Measurements from ENCODE around the gene CACFD1.

The CACFD1 gene

DNA sequence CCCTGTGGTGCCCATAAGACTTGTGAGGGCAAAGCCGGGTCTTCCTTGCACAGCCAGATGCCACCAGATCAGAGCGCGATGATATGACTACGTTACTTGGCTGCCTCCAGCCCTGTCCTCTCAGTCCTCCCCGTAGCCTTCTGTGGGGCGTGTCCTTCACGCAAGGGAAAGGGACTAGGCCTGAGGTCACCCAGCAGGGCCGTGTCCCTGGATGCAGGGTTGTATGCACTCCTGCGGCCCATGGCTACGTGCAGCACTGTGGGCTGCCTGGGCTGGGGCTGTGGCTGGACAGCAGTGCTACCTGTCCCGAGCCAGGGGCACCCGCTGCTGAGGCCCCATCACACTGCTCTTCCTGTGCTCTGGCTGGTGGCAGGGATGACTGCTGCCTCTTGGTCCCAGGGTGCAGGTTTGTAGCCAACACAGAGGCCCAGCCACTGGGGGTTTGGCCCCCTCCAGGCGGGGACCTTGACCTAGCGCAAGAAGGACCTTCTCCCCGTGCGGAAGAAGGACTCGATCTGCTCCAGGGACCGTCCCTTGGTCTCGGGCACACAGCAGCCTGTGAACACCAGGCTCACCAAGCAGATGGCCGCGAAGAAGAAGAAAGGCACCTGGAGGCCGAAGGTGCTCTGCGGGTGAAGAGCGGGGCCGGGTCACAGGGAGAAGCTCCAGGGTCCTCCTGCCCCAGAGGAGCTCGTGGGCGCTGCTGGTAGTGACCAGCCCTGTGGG lies 11.9 kb downstream of the CACFD1 start:
- H3K4me3 ChIP-seq (ENCODE audit: low read length), result no peak overlapping the region
- TF ChIP-seq, protein P1, sequence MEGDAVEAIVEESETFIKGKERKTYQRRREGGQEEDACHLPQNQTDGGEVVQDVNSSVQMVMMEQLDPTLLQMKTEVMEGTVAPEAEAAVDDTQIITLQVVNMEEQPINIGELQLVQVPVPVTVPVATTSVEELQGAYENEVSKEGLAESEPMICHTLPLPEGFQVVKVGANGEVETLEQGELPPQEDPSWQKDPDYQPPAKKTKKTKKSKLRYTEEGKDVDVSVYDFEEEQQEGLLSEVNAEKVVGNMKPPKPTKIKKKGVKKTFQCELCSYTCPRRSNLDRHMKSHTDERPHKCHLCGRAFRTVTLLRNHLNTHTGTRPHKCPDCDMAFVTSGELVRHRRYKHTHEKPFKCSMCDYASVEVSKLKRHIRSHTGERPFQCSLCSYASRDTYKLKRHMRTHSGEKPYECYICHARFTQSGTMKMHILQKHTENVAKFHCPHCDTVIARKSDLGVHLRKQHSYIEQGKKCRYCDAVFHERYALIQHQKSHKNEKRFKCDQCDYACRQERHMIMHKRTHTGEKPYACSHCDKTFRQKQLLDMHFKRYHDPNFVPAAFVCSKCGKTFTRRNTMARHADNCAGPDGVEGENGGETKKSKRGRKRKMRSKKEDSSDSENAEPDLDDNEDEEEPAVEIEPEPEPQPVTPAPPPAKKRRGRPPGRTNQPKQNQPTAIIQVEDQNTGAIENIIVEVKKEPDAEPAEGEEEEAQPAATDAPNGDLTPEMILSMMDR (IDR thresholded peaks at IDR 0.05; ENCODE audit: insufficient read depth, low read depth, low read length, missing control alignments), result no peak
- DNase-seq (ENCODE audit: low read depth), result no peak

DNA sequence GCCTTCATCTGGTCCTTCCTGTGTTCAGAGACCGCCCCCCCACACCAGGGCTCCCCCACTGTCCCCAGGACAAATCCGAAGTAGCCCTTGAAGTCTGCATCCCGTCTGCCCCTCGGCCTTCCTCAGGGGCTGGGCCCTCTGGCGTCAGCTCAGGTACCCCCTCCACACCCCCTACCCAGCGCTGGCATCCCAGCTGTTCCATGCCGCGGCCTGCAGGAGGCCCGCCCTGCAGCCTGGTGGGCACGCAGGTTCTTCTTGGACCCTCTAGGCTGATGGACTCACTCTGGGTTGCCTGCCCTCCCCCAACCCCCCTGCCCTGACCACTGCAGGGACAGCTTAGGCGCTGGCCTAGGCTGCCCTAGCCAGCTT lies 12.5 kb downstream of the CACFD1 start:
- H3K4me3 ChIP-seq (ENCODE audit: low read length), result no peak overlapping the region
- TF ChIP-seq, protein P1 (IDR thresholded peaks at IDR 0.05; ENCODE audit: insufficient read depth, low read depth, low read length, missing control alignments), result no peak
- no peak for DNase-seq (ENCODE audit: low read depth)

DNA sequence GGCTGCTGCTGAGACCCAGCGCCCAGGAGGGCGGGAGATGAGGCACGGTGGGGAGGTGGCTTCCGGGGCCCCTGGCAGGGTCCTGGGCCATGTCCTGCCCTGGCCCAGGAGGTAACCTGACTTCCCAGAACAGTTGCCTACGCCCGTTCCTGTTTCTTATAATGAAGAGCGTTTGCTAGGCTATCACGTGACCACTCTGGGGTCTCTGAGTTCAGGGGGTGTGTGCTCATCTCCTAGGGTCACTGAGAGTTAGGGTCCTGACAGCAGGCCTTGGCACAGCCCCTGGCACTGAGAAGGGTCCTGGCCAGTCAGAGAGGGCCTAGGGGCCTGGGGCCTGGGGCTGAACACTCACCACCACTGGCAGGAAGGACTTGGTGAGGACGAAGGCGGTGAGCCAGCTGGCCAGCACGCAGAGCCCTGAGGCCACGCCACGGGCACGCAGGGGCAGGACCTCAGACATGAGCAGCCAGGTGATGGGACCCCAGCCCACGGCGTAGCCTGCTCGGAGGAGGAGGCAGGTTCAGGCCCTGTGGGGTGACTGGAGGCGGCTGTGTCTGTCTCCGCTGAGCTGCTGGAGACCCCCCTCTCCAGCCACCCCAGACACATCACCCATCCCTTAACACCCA lies 13.1 kb downstream of the CACFD1 start:
- H3K4me3 ChIP-seq (ENCODE audit: low read length), result no peak overlapping the region
- TF ChIP-seq, protein P1 (IDR thresholded peaks at IDR 0.05; ENCODE audit: insufficient read depth, low read depth, low read length, missing control alignments), result no peak
- no peak for DNase-seq (ENCODE audit: low read depth)

DNA sequence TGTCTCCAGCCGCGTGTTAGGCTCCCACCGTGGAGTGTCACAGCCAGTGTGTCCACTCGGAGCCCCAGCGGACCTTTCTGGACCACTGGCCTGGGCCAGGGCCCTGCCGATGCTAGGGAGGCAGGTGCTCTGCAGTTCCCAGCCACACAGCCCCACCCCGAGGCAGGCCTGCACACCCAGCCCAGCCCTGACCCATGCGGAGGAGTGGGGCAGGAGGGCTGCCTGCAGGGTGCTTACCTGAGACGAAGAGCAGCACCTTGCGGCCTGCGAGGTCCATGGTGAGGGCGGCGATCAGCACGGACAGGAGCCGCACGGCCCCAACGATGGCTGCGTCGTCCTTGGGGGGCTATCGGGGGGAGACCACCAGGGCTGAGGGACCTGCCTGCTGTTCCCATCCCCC lies 14.0 kb downstream of the CACFD1 start:
- no peak for DNase-seq (ENCODE audit: low read depth)
- TF ChIP-seq, protein P1 (IDR thresholded peaks at IDR 0.05; ENCODE audit: insufficient read depth, low read depth, low read length, missing control alignments), result no peak

DNA sequence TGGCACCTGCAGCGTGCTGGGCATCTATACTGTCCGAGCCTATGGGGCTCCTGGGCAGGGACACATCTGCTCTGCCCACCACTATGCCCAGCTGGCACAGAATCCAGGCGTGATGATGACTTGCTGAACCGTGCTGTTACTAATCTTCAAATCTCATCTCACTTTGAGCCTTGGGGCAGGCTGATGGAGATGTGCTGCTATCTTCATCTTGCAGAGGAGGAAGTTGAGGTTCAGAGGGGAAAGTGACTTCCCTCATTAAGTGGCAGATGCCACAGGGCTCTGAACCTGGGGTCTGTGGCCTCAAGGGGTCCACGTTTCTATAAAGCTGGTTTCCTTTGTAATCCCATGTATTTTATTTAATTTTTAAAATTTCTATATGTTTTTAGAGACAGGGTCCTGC lies 14.4 kb downstream of the CACFD1 start:
- no peak for DNase-seq (ENCODE audit: low read depth)
- TF ChIP-seq, protein P1 (IDR thresholded peaks at IDR 0.05; ENCODE audit: insufficient read depth, low read depth, low read length, missing control alignments), result no peak
- no peak overlapping the region for H3K4me3 ChIP-seq (ENCODE audit: low read length)

More for the DNA sequence above, 14.0 kb downstream of the CACFD1 start:
- no peak overlapping the region for H3K4me3 ChIP-seq (ENCODE audit: low read length)

DNA sequence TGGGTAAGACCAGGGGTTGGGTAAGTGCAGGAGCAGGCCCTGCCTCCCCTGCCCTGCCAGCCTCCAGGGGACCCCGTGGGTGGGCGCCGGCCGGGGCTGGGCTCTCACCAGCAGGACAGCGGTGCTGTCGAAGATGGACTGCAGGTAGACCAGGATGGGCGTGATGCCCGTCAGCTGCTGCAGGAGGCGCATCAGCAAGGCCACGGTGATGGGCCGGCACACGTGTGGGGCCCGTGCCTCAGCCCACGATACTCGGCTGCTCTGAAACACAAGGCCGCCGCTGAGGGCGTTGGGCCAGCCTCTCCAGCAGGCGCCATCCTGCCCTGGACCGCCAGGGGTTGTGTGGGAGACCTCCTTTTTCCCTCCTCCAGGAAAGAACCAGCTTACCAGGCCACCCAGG lies 15.1 kb downstream of the CACFD1 start:
- TF ChIP-seq, protein P1 (IDR thresholded peaks at IDR 0.05; ENCODE audit: insufficient read depth, low read depth, low read length, missing control alignments), result no peak
- no peak overlapping the region for H3K4me3 ChIP-seq (ENCODE audit: low read length)

More for the DNA sequence above, 15.1 kb downstream of the CACFD1 start:
- no peak for DNase-seq (ENCODE audit: low read depth)
